Measurements from ENCODE around the gene LRRIQ4.

LRRIQ4 gene

GRCh38 chr3:169846458-169847193, 34.0 kb downstream of the LRRIQ4 start:
- Histone ChIP-seq H3K4me3 (ENCODE audit: low read length, poor library complexity, severe bottlenecking) (no peak overlapping the region), H3K9me3 (ENCODE audit: insufficient read depth, low read depth, low read length) (no peaks in the 10 kb centered on the region), H3F3A (ENCODE audit: low read depth) (no peaks in the 10 kb centered on the region), H3K4me1 (ENCODE audit: insufficient read depth, low read length, poor library complexity, severe bottlenecking) (no peaks in the 10 kb centered on the region), H3K4me2 (ENCODE audit: low read depth, low read length, poor library complexity, severe bottlenecking) (no peak overlapping the region), H3K27me3 (ENCODE audit: insufficient read depth, low read length, poor library complexity, severe bottlenecking) (no peaks in the 10 kb centered on the region), H2AFZ (ENCODE audit: low read length) (no peak overlapping the region), H4K20me1 (ENCODE audit: insufficient read depth, low read length, poor library complexity, severe bottlenecking) (no peaks in the 10 kb centered on the region), H3K9me2 (replicated peaks; ENCODE audit: low read depth, low read length) (no peaks in the 10 kb centered on the region), H3K36me3 (ENCODE audit: insufficient read depth, low read length) (no peaks in the 10 kb centered on the region), H3K79me2 (ENCODE audit: insufficient read depth, low read length) (no peaks in the 10 kb centered on the region), H3K9ac (ENCODE audit: low read depth, low read length, poor library complexity, severe bottlenecking) (no peak overlapping the region)
- TF ChIP-seq, protein P1, sequence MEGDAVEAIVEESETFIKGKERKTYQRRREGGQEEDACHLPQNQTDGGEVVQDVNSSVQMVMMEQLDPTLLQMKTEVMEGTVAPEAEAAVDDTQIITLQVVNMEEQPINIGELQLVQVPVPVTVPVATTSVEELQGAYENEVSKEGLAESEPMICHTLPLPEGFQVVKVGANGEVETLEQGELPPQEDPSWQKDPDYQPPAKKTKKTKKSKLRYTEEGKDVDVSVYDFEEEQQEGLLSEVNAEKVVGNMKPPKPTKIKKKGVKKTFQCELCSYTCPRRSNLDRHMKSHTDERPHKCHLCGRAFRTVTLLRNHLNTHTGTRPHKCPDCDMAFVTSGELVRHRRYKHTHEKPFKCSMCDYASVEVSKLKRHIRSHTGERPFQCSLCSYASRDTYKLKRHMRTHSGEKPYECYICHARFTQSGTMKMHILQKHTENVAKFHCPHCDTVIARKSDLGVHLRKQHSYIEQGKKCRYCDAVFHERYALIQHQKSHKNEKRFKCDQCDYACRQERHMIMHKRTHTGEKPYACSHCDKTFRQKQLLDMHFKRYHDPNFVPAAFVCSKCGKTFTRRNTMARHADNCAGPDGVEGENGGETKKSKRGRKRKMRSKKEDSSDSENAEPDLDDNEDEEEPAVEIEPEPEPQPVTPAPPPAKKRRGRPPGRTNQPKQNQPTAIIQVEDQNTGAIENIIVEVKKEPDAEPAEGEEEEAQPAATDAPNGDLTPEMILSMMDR (conservative IDR thresholded peaks at IDR 0.05; ENCODE audit: low read length), result no peak
- TF ChIP-seq EZH2phosphoT487 (IDR thresholded peaks at IDR 0.05; ENCODE audit: borderline replicate concordance), result no peak

DNA sequence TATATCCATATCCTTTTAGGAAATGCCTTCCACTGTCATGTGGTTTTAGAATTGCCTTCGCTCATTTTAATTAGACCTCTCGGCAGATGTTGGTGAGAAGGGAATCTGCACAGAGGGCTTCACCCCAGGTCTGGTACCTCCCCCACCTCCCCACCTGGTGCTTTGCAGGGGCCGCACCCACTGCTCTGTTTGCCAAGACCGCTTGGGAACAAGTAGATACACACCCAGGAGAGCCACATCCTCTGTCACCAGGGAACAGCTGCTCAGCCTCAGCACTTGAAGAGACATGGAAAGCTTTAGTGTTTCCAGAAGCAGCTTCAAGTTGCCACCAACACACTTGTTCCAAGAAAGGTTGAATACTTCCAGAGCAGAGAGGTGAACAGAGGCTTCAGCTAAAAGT, 35.2 kb downstream of the LRRIQ4 start:
- Histone ChIP-seq H3K4me3 (ENCODE audit: low read length, poor library complexity, severe bottlenecking) (no peak overlapping the region), H3K4me2 (ENCODE audit: low read depth, low read length, poor library complexity, severe bottlenecking) (no peak overlapping the region), H3K9me2 (replicated peaks; ENCODE audit: low read depth, low read length) (no peaks in the 10 kb centered on the region), H3K9me3 (ENCODE audit: insufficient read depth, low read depth, low read length) (no peaks in the 10 kb centered on the region), H3F3A (ENCODE audit: low read depth) (no peaks in the 10 kb centered on the region), H4K20me1 (ENCODE audit: insufficient read depth, low read length, poor library complexity, severe bottlenecking) (no peaks in the 10 kb centered on the region), H2AFZ (ENCODE audit: low read length) (no peak overlapping the region), H3K36me3 (ENCODE audit: insufficient read depth, low read length) (no peaks in the 10 kb centered on the region), H3K27me3 (ENCODE audit: insufficient read depth, low read length, poor library complexity, severe bottlenecking) (no peaks in the 10 kb centered on the region), H3K9ac (ENCODE audit: low read depth, low read length, poor library complexity, severe bottlenecking) (no peak overlapping the region), H3K4me1 (ENCODE audit: insufficient read depth, low read length, poor library complexity, severe bottlenecking) (no peaks in the 10 kb centered on the region), H3K79me2 (ENCODE audit: insufficient read depth, low read length) (no peaks in the 10 kb centered on the region)
- TF ChIP-seq EZH2phosphoT487 (IDR thresholded peaks at IDR 0.05; ENCODE audit: borderline replicate concordance), result no peak
- TF ChIP-seq, protein P1 (conservative IDR thresholded peaks at IDR 0.05; ENCODE audit: low read length), result no peak

DNA sequence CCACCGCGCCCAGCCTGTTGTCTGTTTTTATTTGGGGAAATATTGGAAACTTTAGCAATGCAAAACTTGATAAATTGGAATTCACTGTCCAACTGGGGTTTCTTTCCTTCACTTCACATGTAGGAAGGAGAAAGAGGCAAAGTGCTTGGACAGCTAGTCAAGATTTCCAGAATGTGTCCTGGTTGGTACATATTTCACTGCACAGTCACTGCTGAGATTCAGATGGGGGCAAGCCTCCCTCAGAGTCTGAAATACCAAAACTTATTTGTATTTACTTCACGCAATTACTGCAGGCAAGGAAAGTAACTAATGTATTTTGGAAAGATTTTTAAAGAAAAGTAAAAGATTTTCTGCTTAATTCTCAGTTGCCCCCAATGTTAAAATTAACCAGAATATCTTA, 36.1 kb downstream of the LRRIQ4 start:
- TF ChIP-seq EZH2phosphoT487 (IDR thresholded peaks at IDR 0.05; ENCODE audit: borderline replicate concordance), result no peak
- TF ChIP-seq, protein P1 (conservative IDR thresholded peaks at IDR 0.05; ENCODE audit: low read length), result no peak
- H3K4me2 ChIP-seq (ENCODE audit: low read depth, low read length, poor library complexity, severe bottlenecking), result no peak overlapping the region
- H4K20me1 ChIP-seq (ENCODE audit: insufficient read depth, low read length, poor library complexity, severe bottlenecking), result no peaks in the 10 kb centered on the region

More for the DNA sequence above, 36.1 kb downstream of the LRRIQ4 start:
- Histone ChIP-seq H3K27me3 (ENCODE audit: insufficient read depth, low read length, poor library complexity, severe bottlenecking) (peaks cover 1% of the 10 kb centered on the region), H3K79me2 (ENCODE audit: insufficient read depth, low read length) (no peaks in the 10 kb centered on the region), H3K36me3 (ENCODE audit: insufficient read depth, low read length) (no peaks in the 10 kb centered on the region), H3K9ac (ENCODE audit: low read depth, low read length, poor library complexity, severe bottlenecking) (no peak overlapping the region), H3K4me1 (ENCODE audit: insufficient read depth, low read length, poor library complexity, severe bottlenecking) (no peaks in the 10 kb centered on the region), H2AFZ (ENCODE audit: low read length) (no peak overlapping the region), H3F3A (ENCODE audit: low read depth) (no peaks in the 10 kb centered on the region), H3K4me3 (ENCODE audit: low read length, poor library complexity, severe bottlenecking) (no peak overlapping the region), H3K9me2 (replicated peaks; ENCODE audit: low read depth, low read length) (no peaks in the 10 kb centered on the region), H3K9me3 (ENCODE audit: insufficient read depth, low read depth, low read length) (no peaks in the 10 kb centered on the region)

Data from Loucy (cell line).